ENCODE data around the gene MUSTN1.

GRCh38 chr3:52844290-52844975, 9.6 kb upstream of the MUSTN1 start:
- TF ChIP-seq POLR2A (IDR thresholded peaks at IDR 0.05; ENCODE audit: low read length) (no peak), GATA1 (IDR thresholded peaks at IDR 0.05; ENCODE audit: low read depth, low read length) (no peak)

Measured in erythroblast (primary cell).